HUES48 (cell line): Measurements from ENCODE around the gene H19.

Experiments used
- H3K27ac ChIP-seq: one replicate; pipeline ENCODE4 v1.7.0; 2013; ENCODE audit warnings: low read depth, low read length, inconsistent platforms
- H3K27me3 ChIP-seq: 2 replicates; pipeline ENCODE4 v1.6.1; 2013; ENCODE audit warnings: mild to moderate bottlenecking, low read length; ENCODE audit not compliant: control insufficient read depth, insufficient read depth
- H3K36me3 ChIP-seq: 2 replicates; pipeline ENCODE4 v1.6.1; 2013; ENCODE audit warnings: low read length; ENCODE audit not compliant: control insufficient read depth, insufficient read depth
- H3K4me1 ChIP-seq: 2 replicates; pipeline ENCODE4 v1.6.1; 2013; ENCODE audit warnings: mild to moderate bottlenecking, low read length; ENCODE audit not compliant: control insufficient read depth, insufficient read depth
- H3K4me3 ChIP-seq: 2 replicates; pipeline ENCODE4 v1.5.1; 2013; ENCODE audit warnings: mild to moderate bottlenecking, low read depth, low read length
- H3K9ac ChIP-seq: 2 replicates; pipeline ENCODE4 v1.6.1; 2013; ENCODE audit warnings: mild to moderate bottlenecking, low read depth, low read length, moderate library complexity
- H3K9me3 ChIP-seq: 2 replicates; pipeline ENCODE4 v1.6.1; 2013; ENCODE audit warnings: low read length; ENCODE audit not compliant: control insufficient read depth, insufficient read depth

The H19 gene

DNA sequence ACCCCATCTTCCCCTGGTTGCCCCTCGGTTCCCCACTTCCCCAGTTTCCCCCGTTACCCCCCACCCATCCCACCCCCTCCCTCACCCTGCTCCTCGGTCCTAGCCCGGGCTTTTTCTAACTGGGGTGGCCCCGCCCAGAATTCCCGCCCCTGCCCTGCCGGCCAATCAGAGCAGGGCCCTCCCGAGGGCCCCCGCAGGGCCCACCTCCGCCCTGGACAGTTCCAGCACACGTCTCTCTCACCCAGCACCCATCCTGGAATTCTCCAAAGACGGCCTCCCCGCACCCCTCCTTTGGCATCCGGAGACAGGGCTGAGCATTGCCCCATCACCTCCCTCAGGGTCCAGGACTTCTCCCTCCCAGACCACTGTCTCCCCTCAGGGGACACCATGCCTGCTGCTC lies at the start of gene H19:
TSS of gene H19 (minus strand) at position 88 of the 400 bp plus-strand sequence.
- Histone ChIP-seq H3K9ac (no peak within 1 kb of the TSS), H3K4me1 (no peaks in the 10 kb centered on the region), H3K9me3 (no peaks in the 10 kb centered on the region), H3K27ac (no peak within 1 kb of the TSS), H3K36me3 (no peaks in the 10 kb centered on the region), H3K27me3 (no peaks in the 10 kb centered on the region), H3K4me3 (no peak within 1 kb of the TSS)

- Histone ChIP-seq H3K9me3 (no peaks in the 10 kb centered on the region), H3K27me3 (0 out of 2 replicates have a peak, but pooled peaks cover 2% of the 10 kb centered on the region), H3K4me3 (no peak overlapping the region), H3K4me1 (no peaks in the 10 kb centered on the region), H3K36me3 (no peaks in the 10 kb centered on the region), H3K9ac (no peak overlapping the region), H3K27ac (no peak overlapping the region)
These were observed 44.3 kb upstream of the H19 start for GRCh38 chr11:2041963-2042362.

GRCh38 chr11:2041153-2041552 lies 43.5 kb upstream of the H19 start:
- no peaks in the 10 kb centered on the region for H3K36me3 ChIP-seq
- H3K27ac ChIP-seq, result no peak overlapping the region
- H3K9ac ChIP-seq, result no peak overlapping the region
- H3K9me3 ChIP-seq, result no peaks in the 10 kb centered on the region
- H3K27me3 ChIP-seq, result no peaks in the 10 kb centered on the region
- H3K4me1 ChIP-seq, result no peaks in the 10 kb centered on the region
- H3K4me3 ChIP-seq, result no peak overlapping the region

GRCh38 chr11:2039198-2039759 lies 41.6 kb upstream of the H19 start:
- Histone ChIP-seq H3K4me1 (no peaks in the 10 kb centered on the region), H3K9me3 (no peaks in the 10 kb centered on the region), H3K4me3 (no peak overlapping the region), H3K27me3 (no peaks in the 10 kb centered on the region), H3K9ac (no peak overlapping the region), H3K36me3 (no peaks in the 10 kb centered on the region), H3K27ac (no peak overlapping the region)

- no peaks in the 10 kb centered on the region for H3K36me3 ChIP-seq
- H3K9ac ChIP-seq, result no peak overlapping the region
- H3K27me3 ChIP-seq, result no peaks in the 10 kb centered on the region
- H3K27ac ChIP-seq, result no peak overlapping the region
- H3K4me1 ChIP-seq, result no peaks in the 10 kb centered on the region
- H3K9me3 ChIP-seq, result no peaks in the 10 kb centered on the region
- H3K4me3 ChIP-seq, result no peak overlapping the region
These were observed 39.3 kb upstream of the H19 start for GRCh38 chr11:2036863-2037486.

GRCh38 chr11:2035382-2035781 lies 37.7 kb upstream of the H19 start:
- Histone ChIP-seq H3K9me3 (no peaks in the 10 kb centered on the region), H3K27me3 (no peaks in the 10 kb centered on the region), H3K4me3 (no peak overlapping the region), H3K27ac (no peak overlapping the region), H3K9ac (no peak overlapping the region), H3K4me1 (no peaks in the 10 kb centered on the region), H3K36me3 (no peaks in the 10 kb centered on the region)

- Histone ChIP-seq H3K4me1 (no peaks in the 10 kb centered on the region), H3K4me3 (no peak overlapping the region), H3K9ac (no peak overlapping the region), H3K36me3 (no peaks in the 10 kb centered on the region), H3K27ac (no peak overlapping the region), H3K27me3 (no peaks in the 10 kb centered on the region), H3K9me3 (no peaks in the 10 kb centered on the region)
These were observed 33.4 kb upstream of the H19 start for GRCh38 chr11:2031058-2031457.

DNA sequence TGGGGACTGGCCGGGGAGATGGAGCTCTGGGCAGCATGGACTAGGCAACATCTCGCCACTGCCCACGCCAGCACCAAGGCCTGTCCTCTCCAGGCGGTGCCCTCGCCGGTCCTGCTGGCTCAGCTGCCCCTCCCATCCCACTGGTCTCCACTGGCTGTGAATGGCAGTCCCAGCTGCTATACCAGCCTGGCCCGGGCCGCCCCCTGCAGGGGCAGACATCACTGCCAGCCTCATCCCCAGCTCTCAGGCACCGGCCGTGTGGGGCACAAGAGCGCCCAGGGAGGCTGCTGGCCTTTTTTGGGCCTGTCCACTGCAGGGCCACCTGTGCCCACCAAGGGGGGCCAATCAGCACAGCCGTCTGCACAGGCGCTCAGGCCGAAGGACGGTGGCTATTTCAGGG lies 30.1 kb upstream of the H19 start:
- Histone ChIP-seq H3K9ac (no peak overlapping the region), H3K27me3 (no peaks in the 10 kb centered on the region), H3K4me3 (no peak overlapping the region), H3K27ac (no peak overlapping the region), H3K4me1 (no peaks in the 10 kb centered on the region), H3K9me3 (no peaks in the 10 kb centered on the region), H3K36me3 (no peaks in the 10 kb centered on the region)

DNA sequence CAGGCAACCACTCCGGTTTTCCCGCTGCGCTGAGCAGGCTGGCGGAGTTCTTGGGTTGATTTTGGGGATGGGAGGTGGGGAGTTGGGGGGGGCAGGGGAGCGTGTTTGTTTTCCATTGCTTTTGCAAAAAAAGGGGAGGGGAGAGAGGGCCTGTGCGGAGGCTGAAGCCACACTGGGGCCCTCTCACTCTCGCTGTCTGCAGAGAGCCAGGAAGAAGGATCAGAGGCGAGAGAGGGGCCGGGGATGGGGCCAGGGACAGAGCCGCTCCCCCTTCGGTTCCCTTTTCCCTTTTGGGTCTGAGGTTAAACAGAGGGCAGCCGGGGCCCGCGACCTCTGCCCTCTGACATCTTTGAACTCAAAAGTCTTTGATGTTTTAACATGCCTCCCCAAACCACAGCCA lies 17.4 kb upstream of the H19 start:
- no peaks in the 10 kb centered on the region for H3K36me3 ChIP-seq
- no peaks in the 10 kb centered on the region for H3K27me3 ChIP-seq
- H3K4me3 ChIP-seq, result no peak overlapping the region
- no peaks in the 10 kb centered on the region for H3K9me3 ChIP-seq
- H3K9ac ChIP-seq, result no peak overlapping the region
- no peaks in the 10 kb centered on the region for H3K4me1 ChIP-seq
- H3K27ac ChIP-seq, result no peak overlapping the region

DNA sequence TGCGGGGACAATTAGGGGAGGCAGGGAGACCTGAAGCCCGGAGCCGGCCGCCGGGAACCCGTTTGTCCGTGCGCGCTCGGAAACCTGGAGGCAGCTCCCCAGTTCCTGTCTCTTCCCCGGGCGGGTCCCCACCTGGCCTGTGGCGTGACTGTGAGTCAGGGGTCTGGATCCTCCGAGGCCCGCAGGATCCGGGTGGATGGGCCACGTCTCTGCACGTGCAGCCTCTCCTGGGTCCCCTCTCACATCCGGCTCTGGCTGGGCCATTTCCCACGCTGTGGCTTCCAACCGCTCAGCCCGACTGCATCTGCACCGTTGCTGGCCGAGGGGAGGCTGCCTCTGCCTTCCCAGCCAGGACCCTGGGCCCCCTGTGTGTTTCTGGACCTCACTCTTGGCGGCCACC lies 14.8 kb upstream of the H19 start:
- no peaks in the 10 kb centered on the region for H3K4me1 ChIP-seq
- no peak overlapping the region for H3K9ac ChIP-seq
- H3K27me3 ChIP-seq, result no peaks in the 10 kb centered on the region
- no peaks in the 10 kb centered on the region for H3K36me3 ChIP-seq
- H3K9me3 ChIP-seq, result no peaks in the 10 kb centered on the region
- no peak overlapping the region for H3K27ac ChIP-seq
- H3K4me3 ChIP-seq, result no peak overlapping the region

DNA sequence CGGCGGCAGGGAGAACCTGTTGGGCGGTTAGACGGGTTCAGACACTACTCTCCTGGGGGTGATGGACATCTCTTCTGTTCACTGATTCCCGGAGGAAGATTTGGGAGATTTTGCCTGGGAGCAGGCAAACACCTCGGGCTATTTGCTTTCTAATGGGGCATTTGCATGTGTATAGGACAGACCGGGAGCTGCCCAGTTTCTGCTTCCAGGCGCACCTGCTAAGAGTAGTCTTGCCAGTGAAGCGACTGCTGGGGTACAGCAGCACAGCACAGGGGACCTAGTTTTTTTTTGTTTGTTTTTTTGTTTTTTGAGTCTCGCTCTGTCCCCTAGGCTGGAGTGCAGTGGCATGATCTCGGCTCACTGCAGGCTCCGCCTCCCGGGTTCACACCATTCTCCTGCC lies 6.8 kb upstream of the H19 start:
- no peak overlapping the region for H3K4me3 ChIP-seq
- H3K27ac ChIP-seq, result no peak overlapping the region
- H3K9ac ChIP-seq, result no peak overlapping the region
- H3K36me3 ChIP-seq, result no peaks in the 10 kb centered on the region
- no peaks in the 10 kb centered on the region for H3K27me3 ChIP-seq
- no peaks in the 10 kb centered on the region for H3K9me3 ChIP-seq
- no peaks in the 10 kb centered on the region for H3K4me1 ChIP-seq
